OCI-M1 (cell line): Measurements from ENCODE around the gene GRAMD1B.

Experiments
- DNase-seq: peaks from one replicate; lab custom pipeline; 2025; lab: John Stamatoyannopoulos, UW

GRAMD1B gene

GRCh38 chr11:123641495-123641840 is 211.4 kb downstream of the GRAMD1B start:
- no peak for DNase-seq

- DNase-seq, result no peak
Measured at GRCh38 chr11:123642435-123642834, 212.4 kb downstream of the GRAMD1B start.

GRCh38 chr11:123645286-123645975 is 215.4 kb downstream of the GRAMD1B start:
- DNase-seq, result no peak

DNA sequence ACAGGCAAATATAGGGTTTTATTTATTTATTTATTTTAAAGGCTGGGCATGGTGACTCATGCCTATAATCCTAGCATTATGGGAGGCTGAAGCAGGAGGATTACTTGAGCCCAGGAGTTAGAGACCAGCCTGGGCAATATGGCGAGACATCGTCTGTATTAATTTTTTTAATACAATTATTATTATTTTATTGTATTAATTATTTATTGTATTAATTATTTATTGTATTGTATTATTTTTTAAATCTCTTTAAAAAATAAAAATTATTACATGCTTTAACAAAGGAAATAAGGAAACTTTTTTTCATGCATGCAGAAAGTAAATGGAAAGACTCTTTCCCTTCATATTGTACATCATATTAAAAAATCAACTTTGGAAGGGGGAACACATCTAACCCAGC is 220.8 kb downstream of the GRAMD1B start:
- no peak for DNase-seq

DNA sequence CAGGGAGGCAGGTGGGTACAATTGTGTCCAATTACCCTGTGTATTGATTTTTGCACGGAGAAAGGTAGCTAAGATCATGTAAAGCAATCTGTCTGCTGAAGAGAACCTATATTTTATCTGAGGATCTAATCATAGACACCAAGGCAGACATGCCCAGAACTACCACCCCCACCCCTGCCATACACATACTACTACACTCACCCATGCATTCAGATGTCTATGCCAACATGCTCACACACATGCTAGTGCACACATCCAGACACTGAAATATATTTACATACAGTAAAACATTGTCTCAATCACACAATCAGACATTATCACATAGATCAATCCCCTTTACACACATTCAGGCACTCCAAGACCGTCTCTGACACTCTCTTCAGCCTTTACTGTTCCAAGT is 222.5 kb downstream of the GRAMD1B start:
- DNase-seq, result no peak

- no peak for DNase-seq
Measured at GRCh38 chr11:123653483-123653826, 223.4 kb downstream of the GRAMD1B start.

GRCh38 chr11:123653827-123654565 is 223.9 kb downstream of the GRAMD1B start:
- no peak for DNase-seq

DNA sequence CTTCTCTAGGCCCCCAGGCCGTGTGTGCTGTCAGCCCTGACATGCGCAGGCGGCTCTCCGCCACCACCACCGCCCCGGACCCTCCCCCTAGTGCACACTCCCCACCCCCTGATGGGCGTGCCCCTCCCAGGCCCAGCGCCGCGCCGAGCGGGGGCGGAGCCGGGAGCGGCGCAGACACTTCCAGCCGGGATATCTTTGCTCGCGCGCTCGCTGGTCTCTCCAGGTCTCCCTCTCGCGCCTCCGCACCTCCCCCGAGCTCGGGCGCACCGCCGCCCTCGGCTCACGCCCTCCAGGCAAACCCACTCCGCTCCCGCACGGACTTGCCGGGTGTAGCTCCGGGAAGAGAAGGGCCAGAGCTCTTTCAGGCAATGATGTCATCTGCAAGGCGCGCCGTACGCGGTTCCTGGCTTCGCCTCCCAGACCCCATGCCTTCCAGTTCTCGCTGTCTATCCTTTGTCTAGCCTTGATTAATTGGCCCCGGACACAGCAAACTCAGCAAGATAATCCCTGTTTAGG is 224.6 kb downstream of the GRAMD1B start, which contains the start of gene SCN3B:
TSS of gene SCN3B (minus strand) at position 59 of the 516 bp plus-strand sequence. CDS start 823 bp downstream, outside the sequence.
- DNase-seq, result no peak

- no peak for DNase-seq
Measured at GRCh38 chr11:123659311-123659710, 229.2 kb downstream of the GRAMD1B start.

GRCh38 chr11:123659965-123660364 is 229.9 kb downstream of the GRAMD1B start:
- DNase-seq, result peak; percentile 31

- DNase-seq, result no peak
Measured at GRCh38 chr11:123665306-123665705, 235.2 kb downstream of the GRAMD1B start.

- no peak for DNase-seq
Measured at GRCh38 chr11:123670081-123670480, 240.0 kb downstream of the GRAMD1B start.

GRCh38 chr11:123671534-123671933 is 241.5 kb downstream of the GRAMD1B start:
- DNase-seq, result no peak

DNA sequence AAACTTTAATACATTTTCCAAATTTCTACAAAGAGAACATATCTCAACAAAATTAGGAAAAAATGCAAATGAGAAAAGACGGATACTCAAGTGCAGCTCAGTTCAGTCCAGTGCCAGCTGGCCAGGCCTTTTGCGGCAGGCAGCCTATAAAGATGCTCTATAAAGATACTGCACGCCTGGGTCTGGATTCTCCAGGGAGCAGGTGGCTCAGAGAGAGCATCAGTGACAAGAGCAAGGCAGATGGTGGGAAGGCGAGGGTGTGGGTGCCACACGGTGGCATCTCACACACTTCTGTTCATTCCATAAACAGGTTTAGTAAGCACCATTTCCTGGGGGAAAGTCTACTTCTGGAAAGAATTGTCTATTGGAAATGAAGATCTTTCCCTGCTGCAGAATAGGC is 242.5 kb downstream of the GRAMD1B start:
- DNase-seq, result no peak

GRCh38 chr11:123674297-123674696 is 244.2 kb downstream of the GRAMD1B start:
- DNase-seq, result no peak
